ENCODE measurements around the gene SLC29A2.
"Not testable (repeated sequence)": the region's sequence is repeated elsewhere in the genome, so short reads cannot be mapped to it uniquely, and the experiment has no call there.

DNA sequence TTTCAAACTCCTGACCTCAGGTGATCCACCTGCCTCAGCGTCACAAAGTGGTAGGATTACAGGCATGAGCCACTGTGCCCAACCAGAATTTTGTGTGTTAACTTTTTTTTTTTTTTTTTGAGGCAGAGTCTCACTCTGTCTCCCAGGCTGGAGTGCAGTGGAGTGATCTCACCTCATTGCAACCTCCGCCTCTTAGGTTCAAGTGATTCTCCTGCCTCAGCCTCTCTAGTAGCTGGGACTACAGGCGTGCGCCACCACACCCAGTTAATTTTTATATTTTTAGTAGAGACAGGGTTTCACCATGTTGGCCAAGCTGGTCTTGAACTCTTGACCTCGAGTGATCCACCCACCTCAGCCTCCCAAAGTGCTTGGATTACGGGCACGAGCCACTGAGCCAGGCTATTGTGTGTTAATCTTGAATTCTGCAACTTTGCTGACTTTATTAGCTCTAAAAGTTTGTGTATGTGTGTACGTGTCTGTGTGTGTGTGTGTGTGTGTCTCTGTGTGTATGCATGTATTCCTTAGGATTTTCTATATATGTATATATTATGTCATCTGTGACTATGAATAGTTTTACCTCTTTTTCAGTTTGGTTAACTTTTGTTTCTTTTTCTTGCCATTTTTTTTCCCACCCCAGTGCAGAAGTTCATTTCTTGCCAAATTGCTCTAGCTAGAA is 20.9 kb downstream of the SLC29A2 start:
- TF ChIP-seq, protein P1, sequence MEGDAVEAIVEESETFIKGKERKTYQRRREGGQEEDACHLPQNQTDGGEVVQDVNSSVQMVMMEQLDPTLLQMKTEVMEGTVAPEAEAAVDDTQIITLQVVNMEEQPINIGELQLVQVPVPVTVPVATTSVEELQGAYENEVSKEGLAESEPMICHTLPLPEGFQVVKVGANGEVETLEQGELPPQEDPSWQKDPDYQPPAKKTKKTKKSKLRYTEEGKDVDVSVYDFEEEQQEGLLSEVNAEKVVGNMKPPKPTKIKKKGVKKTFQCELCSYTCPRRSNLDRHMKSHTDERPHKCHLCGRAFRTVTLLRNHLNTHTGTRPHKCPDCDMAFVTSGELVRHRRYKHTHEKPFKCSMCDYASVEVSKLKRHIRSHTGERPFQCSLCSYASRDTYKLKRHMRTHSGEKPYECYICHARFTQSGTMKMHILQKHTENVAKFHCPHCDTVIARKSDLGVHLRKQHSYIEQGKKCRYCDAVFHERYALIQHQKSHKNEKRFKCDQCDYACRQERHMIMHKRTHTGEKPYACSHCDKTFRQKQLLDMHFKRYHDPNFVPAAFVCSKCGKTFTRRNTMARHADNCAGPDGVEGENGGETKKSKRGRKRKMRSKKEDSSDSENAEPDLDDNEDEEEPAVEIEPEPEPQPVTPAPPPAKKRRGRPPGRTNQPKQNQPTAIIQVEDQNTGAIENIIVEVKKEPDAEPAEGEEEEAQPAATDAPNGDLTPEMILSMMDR (conservative IDR thresholded peaks at IDR 0.05; ENCODE audit: low read depth, low read length), result not testable (repeated sequence)
- TF ChIP-seq EZH2 (IDR thresholded peaks at IDR 0.05; ENCODE audit: low read length, unreplicated experiment); EZH2phosphoT487 (IDR thresholded peaks at IDR 0.05; ENCODE audit: borderline replicate concordance, low read length): not testable (repeated sequence)

Data from PC-3 (cell line).